ENCODE measurements around the gene FOXL2. TPM values are rescaled to one million over a fixed set of nuclear protein-coding genes. Genes with fewer than 3 reads are reported as not detected.

The FOXL2 gene
- polyA plus RNA-seq, 1 experiment: 0.07 TPM

GRCh38 chr3:138950006-138950644 lies 3.2 kb upstream of the FOXL2 start:
- H3K27me3 ChIP-seq (ENCODE audit: control insufficient read depth, insufficient read depth, low read length): peaks cover 79% of the 10 kb centered on the region
- ChIA-PET POLR2A (interaction anchor here (0.6 kb wide), 1 partner anchor 378 kb away, joined by 3 read pairs; no protein-coding TSS in a partner anchor), CTCF (interaction anchor here (0.6 to 2.3 kb wide), 5 partner anchors 9 to 338 kb away, joined by 3 to 9 read pairs (median 6); no protein-coding TSS in a partner anchor)
- H3K9me3 ChIP-seq (ENCODE audit: control insufficient read depth, insufficient read depth, low read length): peaks cover 2% of the 10 kb centered on the region; the same call in 1 of the 2 replicates
- TF ChIP-seq CTCF (IDR thresholded peaks at IDR 0.05; ENCODE audit: low read depth, low read length): no peak
- DNase-seq (ENCODE audit: low read depth, low spot score): no peak
- no peak overlapping the region for H3K27ac ChIP-seq (ENCODE audit: low read depth, low read length)
- peak overlapping the region; percentile 42 for H3K4me3 ChIP-seq (ENCODE audit: low read depth, low read length)

GRCh38 chr3:138949445-138950005 lies 2.6 kb upstream of the FOXL2 start:
- Histone ChIP-seq H3K4me3 (ENCODE audit: low read depth, low read length) (peak overlapping the region; percentile 42; the same call in 1 of the 2 replicates), H3K27me3 (ENCODE audit: control insufficient read depth, insufficient read depth, low read length) (peaks cover 79% of the 10 kb centered on the region), H3K27ac (ENCODE audit: low read depth, low read length) (no peak overlapping the region), H3K9me3 (ENCODE audit: control insufficient read depth, insufficient read depth, low read length) (peaks cover 7% of the 10 kb centered on the region; the same call in 1 of the 2 replicates)
- TF ChIP-seq CTCF (IDR thresholded peaks at IDR 0.05; ENCODE audit: low read depth, low read length): no peak
- CTCF ChIA-PET: interaction anchor here (1.7 to 2.3 kb wide), 2 partner anchors 8 to 14 kb away, joined by 8 to 9 read pairs; no protein-coding TSS in a partner anchor
- POLR2A ChIA-PET: interaction anchor here (0.6 kb wide), 1 partner anchor 379 kb away, joined by 3 read pairs; no protein-coding TSS in a partner anchor
- DNase-seq (ENCODE audit: low read depth, low spot score): no peak

- H3K9me3 ChIP-seq (ENCODE audit: control insufficient read depth, insufficient read depth, low read length): peaks cover 9% of the 10 kb centered on the region; the same call in 1 of the 2 replicates
- no peak overlapping the region for H3K27ac ChIP-seq (ENCODE audit: low read depth, low read length)
- TF ChIP-seq CTCF (IDR thresholded peaks at IDR 0.05; ENCODE audit: low read depth, low read length): no peak
- POLR2A ChIA-PET: no interaction called here
- no peak for DNase-seq (ENCODE audit: low read depth, low spot score)
- CTCF ChIA-PET: interaction anchor here (0.7 to 4.5 kb wide), 3 partner anchors 13 to 370 kb away, joined by 3 to 25 read pairs (median 10); no protein-coding TSS in a partner anchor
- H3K4me3 ChIP-seq (ENCODE audit: low read depth, low read length): no peak overlapping the region
- peaks cover 80% of the 10 kb centered on the region for H3K27me3 ChIP-seq (ENCODE audit: control insufficient read depth, insufficient read depth, low read length)
Measured at GRCh38 chr3:138949002-138949418, 2.1 kb upstream of the FOXL2 start.

- Histone ChIP-seq H3K27ac (ENCODE audit: low read depth, low read length) (no peak overlapping the region), H3K4me3 (ENCODE audit: low read depth, low read length) (no peak overlapping the region), H3K27me3 (ENCODE audit: control insufficient read depth, insufficient read depth, low read length) (peaks cover 84% of the 10 kb centered on the region), H3K9me3 (ENCODE audit: control insufficient read depth, insufficient read depth, low read length) (peaks cover 9% of the 10 kb centered on the region; the same call in 1 of the 2 replicates)
- ChIA-PET POLR2A (no interaction called here), CTCF (interaction anchor here (0.7 to 4.5 kb wide), 4 partner anchors 12 to 381 kb away, joined by 3 to 25 read pairs (median 6); no protein-coding TSS in a partner anchor)
- TF ChIP-seq CTCF (IDR thresholded peaks at IDR 0.05; ENCODE audit: low read depth, low read length): no peak
- no peak for DNase-seq (ENCODE audit: low read depth, low spot score)
Measured at GRCh38 chr3:138948371-138949001, 1.5 kb upstream of the FOXL2 start.
